UCSD-AML1 (cell line): Measurements from ENCODE around the gene L2HGDH.
"Not testable (repeated sequence)": the region's sequence is repeated elsewhere in the genome, so short reads cannot be mapped to it uniquely, and the experiment has no call there.

Experiments
- DNase-seq: peaks from one replicate; lab custom pipeline; 2025; ENCODE audit not compliant: unreplicated experiment; lab: John Stamatoyannopoulos, UW

Gene L2HGDH

GRCh38 chr14:50311972-50312733 lies at the start of gene L2HGDH, which contains the start of gene DMAC2L:
L2HGDH (minus strand) TSS chr14:50312229; CDS start chr14:50312150, 79 bp downstream.
DMAC2L (plus strand) TSS chr14:50312324; CDS start chr14:50321488, 9,164 bp downstream.
- DNase-seq: peak; percentile 97

- DNase-seq: no peak
Observed at GRCh38 chr14:50360851-50361250, 48.8 kb upstream of the L2HGDH start.

GRCh38 chr14:50360093-50360492 lies 48.1 kb upstream of the L2HGDH start:
- DNase-seq: no peak

- DNase-seq: no peak
Observed at GRCh38 chr14:50359631-50360030, 47.6 kb upstream of the L2HGDH start.

GRCh38 chr14:50357753-50358395 lies 45.8 kb upstream of the L2HGDH start:
- DNase-seq: no peak

- no peak for DNase-seq
Observed at GRCh38 chr14:50357124-50357523, 45.1 kb upstream of the L2HGDH start.

GRCh38 chr14:50356283-50356682 lies 44.3 kb upstream of the L2HGDH start:
- not testable (repeated sequence) for DNase-seq

- no peak for DNase-seq
Observed at GRCh38 chr14:50355692-50356091, 43.7 kb upstream of the L2HGDH start.

GRCh38 chr14:50354527-50354926 lies 42.5 kb upstream of the L2HGDH start:
- DNase-seq: no peak

GRCh38 chr14:50353126-50353525 lies 41.1 kb upstream of the L2HGDH start:
- DNase-seq: no peak

- DNase-seq: no peak
Observed at GRCh38 chr14:50352584-50352983, 40.6 kb upstream of the L2HGDH start.

GRCh38 chr14:50350975-50351374 lies 38.9 kb upstream of the L2HGDH start:
- no peak for DNase-seq

GRCh38 chr14:50348933-50349332 lies 36.9 kb upstream of the L2HGDH start:
- no peak for DNase-seq

- peak; percentile 13 for DNase-seq
Observed at GRCh38 chr14:50347521-50347920, 35.5 kb upstream of the L2HGDH start.

GRCh38 chr14:50345846-50346422 lies 33.9 kb upstream of the L2HGDH start:
- peak; percentile 18 for DNase-seq

- no peak for DNase-seq
Observed at GRCh38 chr14:50344876-50345563, 33.0 kb upstream of the L2HGDH start.

GRCh38 chr14:50344116-50344775 lies 32.2 kb upstream of the L2HGDH start:
- no peak for DNase-seq

GRCh38 chr14:50343434-50343833 lies 31.4 kb upstream of the L2HGDH start:
- DNase-seq: no peak

- DNase-seq: peak; percentile 76
Observed at GRCh38 chr14:50342221-50343078, 30.4 kb upstream of the L2HGDH start.

GRCh38 chr14:50340963-50341362 lies 28.9 kb upstream of the L2HGDH start:
- no peak for DNase-seq
